Thyroid gland (tissue), 4 donors: ENCODE measurements around the gene PROB1.

Experiments used
- POLR2A ChIP-seq, 2 donors: fragments of 450-650 bp; IDR thresholded peaks; one replicate each; pipeline ENCODE4 v1.6.1; 2017; ENCODE audit warnings: antibody characterized with exemption in 2 of 2, mild to moderate bottlenecking in 2 of 2, moderate library complexity in 1 of 2
- TF ChIP-seq, protein P1 (sequence below), 6 experiments: fragments of 200-600 bp in 3 of 6; fragments of 450-650 bp in 3 of 6; sonication (generic) in 3 of 6; IDR thresholded peaks; one replicate each; pipeline ENCODE4 v1.5.1; 2016 to 2019; ENCODE audit warnings: antibody characterized with exemption in 6 of 6, mild to moderate bottlenecking in 2 of 6, inconsistent platforms in 1 of 6, moderate library complexity in 1 of 6

DNA sequence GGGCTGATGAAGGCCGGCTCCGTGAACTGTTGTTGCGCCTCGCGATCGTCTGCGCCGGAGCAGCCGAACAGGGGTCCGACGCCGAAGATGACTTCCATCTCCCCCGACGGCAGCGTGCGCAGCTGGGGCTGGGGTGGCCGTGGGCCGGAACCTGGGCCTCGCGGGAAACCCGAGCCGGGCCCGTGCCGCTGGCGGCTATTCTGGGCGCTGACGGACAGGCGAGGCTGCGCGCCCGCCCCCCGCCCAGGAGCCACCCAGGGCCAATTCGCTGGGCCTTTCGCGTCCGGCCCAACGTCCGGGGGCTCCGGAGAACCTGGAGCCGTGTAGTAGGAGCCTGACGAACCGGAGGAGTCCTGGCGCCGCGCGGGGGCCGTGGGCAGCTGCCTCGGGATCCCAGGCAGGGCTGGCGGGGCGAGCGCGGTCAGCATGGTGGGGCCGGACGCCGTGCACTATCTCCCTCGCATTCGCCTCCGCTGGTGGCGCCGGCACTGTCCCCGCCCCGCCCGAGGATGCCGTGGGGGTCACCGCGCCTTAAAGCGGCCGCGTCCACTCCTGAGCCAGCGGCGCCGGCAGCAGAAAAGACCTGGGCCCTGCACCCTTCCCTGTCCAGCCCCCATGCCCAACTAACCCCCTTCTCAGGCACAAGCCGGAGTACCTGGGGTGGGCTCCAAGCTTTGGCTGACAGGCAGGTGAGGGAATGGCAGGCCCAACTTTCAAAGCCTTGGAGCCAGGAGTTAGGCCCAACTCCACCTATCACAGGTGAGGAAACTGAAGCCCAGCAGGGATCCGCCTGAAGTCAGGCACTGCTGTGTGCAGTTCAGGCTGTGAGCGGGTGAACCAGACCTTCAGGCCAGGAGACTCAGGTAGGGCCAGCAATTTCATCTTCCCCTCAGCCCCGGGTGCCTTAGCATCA, at the start of gene PROB1:
- TF ChIP-seq, protein P1, sequence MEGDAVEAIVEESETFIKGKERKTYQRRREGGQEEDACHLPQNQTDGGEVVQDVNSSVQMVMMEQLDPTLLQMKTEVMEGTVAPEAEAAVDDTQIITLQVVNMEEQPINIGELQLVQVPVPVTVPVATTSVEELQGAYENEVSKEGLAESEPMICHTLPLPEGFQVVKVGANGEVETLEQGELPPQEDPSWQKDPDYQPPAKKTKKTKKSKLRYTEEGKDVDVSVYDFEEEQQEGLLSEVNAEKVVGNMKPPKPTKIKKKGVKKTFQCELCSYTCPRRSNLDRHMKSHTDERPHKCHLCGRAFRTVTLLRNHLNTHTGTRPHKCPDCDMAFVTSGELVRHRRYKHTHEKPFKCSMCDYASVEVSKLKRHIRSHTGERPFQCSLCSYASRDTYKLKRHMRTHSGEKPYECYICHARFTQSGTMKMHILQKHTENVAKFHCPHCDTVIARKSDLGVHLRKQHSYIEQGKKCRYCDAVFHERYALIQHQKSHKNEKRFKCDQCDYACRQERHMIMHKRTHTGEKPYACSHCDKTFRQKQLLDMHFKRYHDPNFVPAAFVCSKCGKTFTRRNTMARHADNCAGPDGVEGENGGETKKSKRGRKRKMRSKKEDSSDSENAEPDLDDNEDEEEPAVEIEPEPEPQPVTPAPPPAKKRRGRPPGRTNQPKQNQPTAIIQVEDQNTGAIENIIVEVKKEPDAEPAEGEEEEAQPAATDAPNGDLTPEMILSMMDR (IDR thresholded peaks at IDR 0.05) = no peak
- TF ChIP-seq POLR2A (IDR thresholded peaks at IDR 0.05) = peak in 1 of 2 donors; percentile 36
